ENCODE data around the gene LRRTM4. TPM values are rescaled to one million over a fixed set of nuclear protein-coding genes. Genes with fewer than 3 reads are reported as not detected.

The LRRTM4 gene
- total RNA-seq, 1 donor from 2014 or later, result not detected

DNA sequence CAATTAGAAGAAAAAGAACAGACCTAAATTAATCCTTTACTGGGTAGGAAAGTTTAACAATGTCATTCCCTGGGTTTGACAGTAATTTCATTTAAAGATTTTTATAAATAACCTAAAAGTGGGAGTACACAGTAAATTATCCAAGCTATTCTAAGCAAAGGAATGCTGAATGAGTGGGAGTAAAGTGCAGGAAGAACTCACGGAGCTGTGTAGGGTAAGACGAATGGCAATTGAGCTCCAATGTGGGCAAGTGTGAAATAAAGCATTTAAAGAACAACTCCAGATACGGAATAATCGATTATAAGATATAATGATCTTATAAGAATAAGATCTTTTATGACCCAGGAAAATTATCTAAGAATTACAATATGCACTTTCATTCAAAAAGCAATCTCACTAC, 93.2 kb downstream of the LRRTM4 start:
- Mint-ChIP-seq H3K9me3 (peaks cover 14% of the 10 kb centered on the region), H3K27ac (no peak overlapping the region), H3K4me3 (no peak overlapping the region), H3K4me1 (no peaks in the 10 kb centered on the region), H3K36me3 (ENCODE audit: low read depth) (no peaks in the 10 kb centered on the region), H3K27me3 (no peaks in the 10 kb centered on the region)
- DNase-seq, result no peak
- intact Hi-C loops (cut with micrococcal nuclease), result no loop called here

DNA sequence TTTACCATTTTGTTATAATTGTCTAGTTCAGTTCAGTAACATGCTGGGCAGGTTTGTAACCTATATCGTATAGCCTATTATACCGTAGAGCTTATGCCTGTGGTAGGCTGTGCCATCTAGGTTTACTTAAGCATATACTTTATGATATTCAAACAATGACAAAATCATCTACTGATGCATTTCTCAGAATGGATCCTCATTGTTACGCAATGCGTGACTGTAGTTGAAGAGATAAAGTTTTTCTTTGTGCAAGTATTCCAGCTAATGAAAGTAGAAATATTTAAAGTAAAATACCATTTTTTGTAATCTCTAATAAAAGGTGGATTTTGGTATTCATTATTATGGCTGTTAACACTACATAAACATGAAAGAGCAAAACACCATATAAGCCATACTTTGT, 100.2 kb downstream of the LRRTM4 start:
- no peak for DNase-seq
- intact Hi-C loops (cut with micrococcal nuclease), result no loop called here
- H3K9me3 Mint-ChIP-seq, result peaks cover 6% of the 10 kb centered on the region
- H3K27me3 Mint-ChIP-seq, result no peaks in the 10 kb centered on the region
- H3K27ac Mint-ChIP-seq, result no peak overlapping the region
- H3K4me3 Mint-ChIP-seq, result no peak overlapping the region
- no peaks in the 10 kb centered on the region for H3K4me1 Mint-ChIP-seq
- no peaks in the 10 kb centered on the region for H3K36me3 Mint-ChIP-seq (ENCODE audit: low read depth)

DNA sequence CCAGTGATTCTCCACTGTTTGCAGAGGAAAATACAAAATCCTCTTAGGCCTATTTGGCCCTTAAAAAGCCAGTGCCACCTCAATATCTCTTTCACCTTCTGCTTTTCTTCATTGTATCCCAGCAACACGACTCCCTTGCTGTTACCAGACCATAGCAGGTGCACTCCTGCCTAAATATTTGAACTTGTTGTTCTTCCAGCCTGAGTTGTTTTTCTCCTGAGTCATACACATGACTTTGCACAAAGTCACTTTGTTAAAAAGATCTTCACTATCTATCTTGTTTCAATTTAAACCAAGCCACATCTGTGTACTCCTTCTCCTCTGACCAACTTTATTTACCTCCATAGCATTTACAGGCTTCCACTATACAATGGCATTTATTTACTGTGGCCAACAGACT, 103.6 kb downstream of the LRRTM4 start:
- intact Hi-C loops (cut with micrococcal nuclease), result no loop called here
- Mint-ChIP-seq H3K9me3 (no peaks in the 10 kb centered on the region), H3K4me1 (no peaks in the 10 kb centered on the region), H3K27ac (no peak overlapping the region), H3K4me3 (no peak overlapping the region), H3K27me3 (no peaks in the 10 kb centered on the region), H3K36me3 (ENCODE audit: low read depth) (no peaks in the 10 kb centered on the region)
- DNase-seq, result no peak

GRCh38 chr2:77404189-77404588, 118.0 kb downstream of the LRRTM4 start:
- H3K4me1 Mint-ChIP-seq, result no peaks in the 10 kb centered on the region
- peaks cover 9% of the 10 kb centered on the region for H3K9me3 Mint-ChIP-seq
- H3K27ac Mint-ChIP-seq, result no peak overlapping the region
- DNase-seq, result no peak
- intact Hi-C loops (cut with micrococcal nuclease), result no loop called here
- H3K4me3 Mint-ChIP-seq, result no peak overlapping the region
- H3K36me3 Mint-ChIP-seq (ENCODE audit: low read depth), result no peaks in the 10 kb centered on the region
- no peaks in the 10 kb centered on the region for H3K27me3 Mint-ChIP-seq

GRCh38 chr2:77398970-77399600, 123.1 kb downstream of the LRRTM4 start:
- Mint-ChIP-seq H3K27me3 (no peaks in the 10 kb centered on the region), H3K4me3 (no peak overlapping the region), H3K27ac (no peak overlapping the region), H3K36me3 (ENCODE audit: low read depth) (no peaks in the 10 kb centered on the region), H3K9me3 (peaks cover 3% of the 10 kb centered on the region), H3K4me1 (no peaks in the 10 kb centered on the region)
- no peak for DNase-seq
- intact Hi-C loops (cut with micrococcal nuclease), result no loop called here

DNA sequence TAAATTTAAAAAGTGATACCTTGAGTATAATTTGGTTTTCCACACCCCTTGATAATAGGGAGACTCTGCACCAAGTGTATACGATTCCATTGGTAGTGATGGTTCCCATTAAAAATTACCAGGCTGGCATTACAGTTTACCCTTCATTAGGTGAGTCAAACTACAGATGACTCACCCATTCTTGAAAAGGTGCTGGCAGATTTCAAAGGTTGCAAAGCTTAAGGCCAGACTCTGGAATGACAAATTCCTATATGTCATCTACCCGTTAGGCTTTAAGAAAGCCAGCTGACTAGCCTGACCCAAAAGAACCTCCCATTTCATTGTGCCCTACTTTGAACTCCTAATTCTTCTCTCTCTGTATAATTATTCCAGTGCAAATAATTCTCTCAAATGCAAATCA, 124.4 kb downstream of the LRRTM4 start:
- intact Hi-C loops (cut with micrococcal nuclease), result no loop called here
- H3K27me3 Mint-ChIP-seq, result no peaks in the 10 kb centered on the region
- peaks cover 3% of the 10 kb centered on the region for H3K9me3 Mint-ChIP-seq
- no peaks in the 10 kb centered on the region for H3K4me1 Mint-ChIP-seq
- DNase-seq, result no peak
- H3K36me3 Mint-ChIP-seq (ENCODE audit: low read depth), result no peaks in the 10 kb centered on the region
- H3K4me3 Mint-ChIP-seq, result no peak overlapping the region
- H3K27ac Mint-ChIP-seq, result no peak overlapping the region

- H3K27ac Mint-ChIP-seq, result no peak overlapping the region
- H3K4me3 Mint-ChIP-seq, result no peak overlapping the region
- H3K36me3 Mint-ChIP-seq (ENCODE audit: low read depth), result no peaks in the 10 kb centered on the region
- H3K4me1 Mint-ChIP-seq, result no peaks in the 10 kb centered on the region
- no peaks in the 10 kb centered on the region for H3K27me3 Mint-ChIP-seq
- intact Hi-C loops (cut with micrococcal nuclease), result no loop called here
- DNase-seq, result no peak
- no peaks in the 10 kb centered on the region for H3K9me3 Mint-ChIP-seq
These were observed 127.2 kb downstream of the LRRTM4 start for GRCh38 chr2:77395011-77395410.

DNA sequence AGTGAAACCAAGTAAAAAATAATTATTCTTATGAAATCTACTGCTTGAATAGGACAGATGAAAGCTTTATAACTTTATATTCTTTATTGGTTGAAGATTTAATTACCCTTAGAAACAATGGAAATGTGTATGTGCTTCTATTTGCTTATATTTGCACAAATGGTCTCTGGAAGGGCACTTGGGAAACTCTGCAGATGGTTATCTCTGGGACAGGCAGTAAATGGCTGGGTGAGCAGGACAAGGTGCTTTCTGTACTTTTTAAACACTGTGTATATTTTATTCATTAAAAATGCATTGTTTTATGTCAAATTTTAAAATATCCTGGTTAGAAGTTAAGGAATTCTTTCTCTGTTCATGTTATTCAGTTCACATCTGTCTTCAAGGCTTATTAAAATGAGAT, 131.1 kb downstream of the LRRTM4 start:
- Mint-ChIP-seq H3K36me3 (ENCODE audit: low read depth) (no peaks in the 10 kb centered on the region), H3K27ac (no peak overlapping the region), H3K9me3 (peaks cover 4% of the 10 kb centered on the region), H3K4me3 (no peak overlapping the region), H3K27me3 (no peaks in the 10 kb centered on the region), H3K4me1 (no peaks in the 10 kb centered on the region)
- no peak for DNase-seq
- intact Hi-C loops (cut with micrococcal nuclease), result no loop called here

DNA sequence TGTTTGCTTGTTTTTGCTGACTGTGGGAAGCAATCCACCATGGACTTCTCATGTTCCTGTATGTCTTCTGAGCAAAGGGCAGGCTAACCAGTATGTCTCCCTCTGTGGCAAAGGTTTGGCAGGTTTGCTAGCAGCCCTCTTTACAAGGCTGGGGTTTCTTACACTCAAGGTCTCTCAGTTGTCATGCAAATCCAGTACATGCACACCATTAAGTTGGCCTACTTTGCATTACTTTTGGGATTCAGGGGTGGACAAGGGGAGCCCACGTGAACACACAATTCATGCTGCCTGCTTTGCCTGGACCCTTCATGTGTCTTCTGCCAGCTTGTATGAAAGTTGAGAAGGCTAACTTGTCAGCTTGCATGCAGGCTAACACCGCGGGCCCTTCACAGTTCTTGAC, 134.9 kb downstream of the LRRTM4 start:
- H3K27me3 Mint-ChIP-seq, result no peaks in the 10 kb centered on the region
- H3K27ac Mint-ChIP-seq, result no peak overlapping the region
- DNase-seq, result no peak
- H3K9me3 Mint-ChIP-seq, result peaks cover 4% of the 10 kb centered on the region
- intact Hi-C loops (cut with micrococcal nuclease), result no loop called here
- H3K36me3 Mint-ChIP-seq (ENCODE audit: low read depth), result no peaks in the 10 kb centered on the region
- no peaks in the 10 kb centered on the region for H3K4me1 Mint-ChIP-seq
- H3K4me3 Mint-ChIP-seq, result no peak overlapping the region

DNA sequence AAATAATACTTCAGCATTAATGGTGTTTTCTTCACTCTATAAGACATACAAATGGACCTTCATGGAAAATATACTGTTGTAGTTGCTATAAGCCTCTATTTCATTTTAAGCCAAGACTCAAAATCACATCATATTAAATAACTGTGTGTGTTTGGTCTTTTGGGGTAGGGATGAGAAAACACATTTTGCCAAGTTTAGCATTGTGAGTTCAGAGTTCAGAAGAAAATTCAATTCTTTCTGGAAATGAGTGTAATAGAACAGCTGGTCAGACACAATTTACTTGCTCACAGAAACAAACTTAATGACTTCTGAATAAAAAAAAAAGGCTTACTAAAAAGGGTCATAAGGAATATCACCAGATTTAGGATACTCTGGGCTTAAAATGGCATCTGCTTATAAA, 149.5 kb downstream of the LRRTM4 start:
- intact Hi-C loops (cut with micrococcal nuclease), result no loop called here
- Mint-ChIP-seq H3K27me3 (no peaks in the 10 kb centered on the region), H3K9me3 (peaks cover 6% of the 10 kb centered on the region), H3K4me3 (no peak overlapping the region), H3K36me3 (ENCODE audit: low read depth) (no peaks in the 10 kb centered on the region), H3K4me1 (no peaks in the 10 kb centered on the region), H3K27ac (no peak overlapping the region)
- DNase-seq, result no peak

DNA sequence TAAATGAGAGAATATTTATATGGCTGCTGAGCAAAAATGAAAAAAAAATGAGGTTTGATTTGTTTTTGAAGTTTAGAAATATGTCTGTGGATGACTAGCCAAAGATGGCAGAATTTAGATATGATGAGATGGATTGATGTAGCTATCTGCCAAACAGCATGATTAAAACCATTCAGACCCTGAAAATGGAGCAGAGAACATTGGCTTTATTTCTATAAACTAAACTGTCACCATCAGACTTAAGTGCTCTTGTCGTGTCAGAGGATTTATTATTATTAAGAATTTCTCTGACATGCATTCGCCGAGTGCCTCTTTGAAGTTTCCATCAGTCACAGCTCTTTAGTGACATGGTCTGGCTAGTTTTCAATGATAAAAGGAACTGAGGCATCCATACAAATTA, 151.7 kb downstream of the LRRTM4 start:
- intact Hi-C loops (cut with micrococcal nuclease), result no loop called here
- no peaks in the 10 kb centered on the region for H3K36me3 Mint-ChIP-seq (ENCODE audit: low read depth)
- peaks cover 6% of the 10 kb centered on the region for H3K9me3 Mint-ChIP-seq
- no peaks in the 10 kb centered on the region for H3K27me3 Mint-ChIP-seq
- H3K4me1 Mint-ChIP-seq, result no peaks in the 10 kb centered on the region
- no peak overlapping the region for H3K27ac Mint-ChIP-seq
- DNase-seq, result no peak
- no peak overlapping the region for H3K4me3 Mint-ChIP-seq

- Mint-ChIP-seq H3K9me3 (peaks cover 4% of the 10 kb centered on the region), H3K27me3 (no peaks in the 10 kb centered on the region), H3K4me3 (no peak overlapping the region), H3K36me3 (ENCODE audit: low read depth) (no peaks in the 10 kb centered on the region), H3K27ac (no peak overlapping the region), H3K4me1 (no peaks in the 10 kb centered on the region)
- DNase-seq, result no peak
- intact Hi-C loops (cut with micrococcal nuclease), result no loop called here
These were observed 158.9 kb downstream of the LRRTM4 start for GRCh38 chr2:77363277-77363676.

- Mint-ChIP-seq H3K4me1 (no peaks in the 10 kb centered on the region), H3K36me3 (ENCODE audit: low read depth) (no peaks in the 10 kb centered on the region), H3K9me3 (peaks cover 4% of the 10 kb centered on the region), H3K4me3 (no peak overlapping the region), H3K27ac (no peak overlapping the region), H3K27me3 (no peaks in the 10 kb centered on the region)
- intact Hi-C loops (cut with micrococcal nuclease), result no loop called here
- DNase-seq, result no peak
These were observed 173.4 kb downstream of the LRRTM4 start for GRCh38 chr2:77348821-77349220.

GRCh38 chr2:77336013-77336412, 186.2 kb downstream of the LRRTM4 start:
- Mint-ChIP-seq H3K9me3 (peaks cover 16% of the 10 kb centered on the region), H3K36me3 (ENCODE audit: low read depth) (no peaks in the 10 kb centered on the region), H3K4me1 (no peaks in the 10 kb centered on the region), H3K4me3 (no peak overlapping the region), H3K27me3 (no peaks in the 10 kb centered on the region), H3K27ac (no peak overlapping the region)
- DNase-seq, result no peak
- intact Hi-C loops (cut with micrococcal nuclease), result no loop called here

DNA sequence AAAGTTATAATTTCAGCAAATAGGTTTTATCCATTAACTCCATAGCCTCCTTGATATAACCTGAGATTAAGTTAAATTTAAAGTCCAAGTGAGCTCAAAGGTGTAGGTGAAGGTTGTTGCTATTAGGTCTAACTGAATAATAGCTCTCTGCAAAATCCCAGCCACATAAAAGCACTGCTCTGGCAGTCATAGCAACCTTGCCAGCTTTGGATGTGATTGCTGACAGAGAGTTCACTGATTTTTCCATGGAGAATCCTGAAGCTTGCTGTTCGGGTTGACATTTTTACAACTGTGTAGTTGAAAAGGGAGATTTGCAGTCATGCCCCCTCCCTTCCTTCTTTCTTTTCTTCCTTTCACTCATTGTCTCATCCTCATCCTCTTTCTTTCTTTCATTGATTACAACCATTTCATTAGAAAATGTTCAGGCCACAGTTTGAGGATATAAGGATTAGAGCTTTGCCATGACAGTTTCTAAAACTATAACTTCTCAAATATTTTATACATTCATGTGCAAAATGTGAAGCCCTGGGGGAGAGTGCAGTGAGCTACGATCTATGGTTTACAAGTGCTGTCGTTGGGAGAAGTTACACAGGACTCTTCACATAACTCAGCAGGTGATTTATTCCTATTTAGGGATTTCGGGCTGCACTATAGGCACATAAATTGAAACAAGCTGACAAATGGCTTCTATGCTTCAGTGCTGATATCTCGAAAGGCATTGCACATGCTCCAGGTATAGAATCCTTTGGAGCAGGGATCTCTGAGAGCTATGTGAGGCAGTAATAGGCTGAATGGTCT, 193.8 kb downstream of the LRRTM4 start:
- Mint-ChIP-seq H3K4me3 (no peak overlapping the region), H3K9me3 (peaks cover 22% of the 10 kb centered on the region), H3K4me1 (no peaks in the 10 kb centered on the region), H3K27me3 (no peaks in the 10 kb centered on the region), H3K27ac (no peak overlapping the region), H3K36me3 (ENCODE audit: low read depth) (no peaks in the 10 kb centered on the region)
- intact Hi-C loops (cut with micrococcal nuclease), result no loop called here
- DNase-seq, result no peak
